HCT116 (cell line): ENCODE measurements around the gene ZFYVE1. TPM values are rescaled to one million over a fixed set of nuclear protein-coding genes. Genes with fewer than 3 reads are reported as not detected.

Source experiments
- ATAC-seq: fragments of 200-7000 bp; cut with Tn5 transposase; 2 replicates; pipeline ENCODE4 v1.9.1; 2020; ENCODE audit warnings: mild to moderate bottlenecking, moderate library complexity
- BruUV-seq: library from RNA; stranded (reverse); fragments of 400-500 nt; replicated peaks from 2 replicates; lab custom pipeline; 2021; lab: Mats Ljungman, UMichigan
- CTCF ChIA-PET: fragments of 300-600 bp; sonication (Branson Sonifier 250); formaldehyde crosslinking; loops from one replicate; lab custom pipeline; 2021; ENCODE audit warnings: antibody characterized with exemption; lab: Charles Lee
- POLR2A ChIA-PET: fragments of 300-600, 350-600 bp; sonication (Branson Sonifier 250); formaldehyde crosslinking; loops from one replicate; lab custom pipeline; 2021; ENCODE audit warnings: antibody characterized with exemption; lab: Charles Lee
- RAD21 ChIA-PET, 2 experiments: fragments of 300-600 bp; sonication (Branson Sonifier 250); formaldehyde crosslinking; loops; one replicate each; lab custom pipeline; 2023; ENCODE audit warnings: low total read pairs in 2 of 2; ENCODE audit not compliant: uncharacterized antibody in 2 of 2, unreplicated experiment in 2 of 2, low non-redundant PET in 1 of 2; lab: Charles Lee
- DNase-seq: peaks from one replicate; pipeline ENCODE4 v3.0.0-alpha.2; 2010; ENCODE audit warnings: low read depth, low spot score
- H2AFZ ChIP-seq: fragments of 200-600 bp; shearing (Covaris generic), sonication (generic); 2 replicates; pipeline ENCODE4 v1.6.1; 2017; ENCODE audit warnings: low read depth, mixed run types, mixed read lengths, antibody characterized with exemption, low read length; ENCODE audit not compliant: poor library complexity, severe bottlenecking
- H3K27ac ChIP-seq: 2 replicates; pipeline ENCODE4 v1.5.1; 2012; ENCODE audit warnings: low read depth, low read length
- H3K27me3 ChIP-seq: fragments of 200-600 bp; sonication (generic); 2 replicates; pipeline ENCODE4 v1.6.1; 2016; ENCODE audit warnings: mixed run types, low read length, mixed read lengths; ENCODE audit not compliant: insufficient read depth
- H3K36me3 ChIP-seq, 2 experiments: fragments of 200-500 bp in 1 of 2; fragments of 200-600 bp in 1 of 2; sonication (Bioruptor generic) in 1 of 2; sonication (generic) in 1 of 2; 2 replicates each; pipeline versions ENCODE4 v1.5.1 to v1.6.1; 2014 to 2016; ENCODE audit warnings: low read length in 2 of 2, inconsistent platforms in 1 of 2, mixed read lengths in 1 of 2, mixed run types in 1 of 2; ENCODE audit not compliant: insufficient read depth in 2 of 2, control insufficient read depth in 1 of 2
- H3K4me1 ChIP-seq, 2 experiments: fragments of 200-600 bp in 1 of 2; sonication (generic) in 1 of 2; 2 replicates each; pipeline versions ENCODE4 v1.5.1 to v1.6.1; 2012 to 2017; ENCODE audit warnings: low read length in 2 of 2, inconsistent platforms in 1 of 2, mild to moderate bottlenecking in 1 of 2, mixed read lengths in 1 of 2, mixed run types in 1 of 2, moderate library complexity in 1 of 2; ENCODE audit not compliant: insufficient read depth in 2 of 2, control insufficient read depth in 1 of 2
- H3K4me2 ChIP-seq: fragments of 200-600 bp; sonication (generic); 2 replicates; pipeline ENCODE4 v1.6.1; 2017; ENCODE audit warnings: mixed run types, low read length, mixed read lengths
- H3K4me3 ChIP-seq, 2 experiments: fragments of 200-600 bp in 1 of 2; sonication (generic) in 1 of 2; replicated peaks in 1 of 2; 2 replicates each; pipeline ENCODE4 v1.5.1; 2011 to 2016; ENCODE audit warnings: low read length in 2 of 2, control low read depth in 1 of 2, low read depth in 1 of 2, mild to moderate bottlenecking in 1 of 2, mixed read lengths in 1 of 2, mixed run types in 1 of 2
- H3K79me2 ChIP-seq: fragments of 200-600 bp; sonication (generic); 2 replicates; pipeline ENCODE4 v1.6.1; 2017; ENCODE audit warnings: mild to moderate bottlenecking, mixed run types, low read length, moderate library complexity, mixed read lengths; ENCODE audit not compliant: insufficient read depth
- H3K9ac ChIP-seq: fragments of 200-600 bp; sonication (generic); 2 replicates; pipeline ENCODE4 v1.6.1; 2016; ENCODE audit warnings: low read length, mixed read lengths
- H3K9me2 ChIP-seq: fragments of 200-600 bp; sonication (generic), shearing (Covaris generic); 2 replicates; pipeline ENCODE4 v1.6.1; 2017; ENCODE audit warnings: mixed run types, mild to moderate bottlenecking, moderate library complexity; ENCODE audit not compliant: insufficient read depth
- H3K9me3 ChIP-seq, 2 experiments: fragments of 200-500 bp in 1 of 2; fragments of 200-600 bp in 1 of 2; sonication (Bioruptor generic) in 1 of 2; sonication (generic) in 1 of 2; 2 replicates each; pipeline ENCODE4 v1.6.1; 2014 to 2017; ENCODE audit warnings: low read length in 2 of 2, mixed read lengths in 2 of 2, inconsistent platforms in 1 of 2, low read depth in 1 of 2, mild to moderate bottlenecking in 1 of 2, mixed run types in 1 of 2, moderate library complexity in 1 of 2; ENCODE audit not compliant: control insufficient read depth in 1 of 2, insufficient read depth in 1 of 2
- H4K20me1 ChIP-seq: fragments of 200-600 bp; sonication (generic), shearing (Covaris generic); 2 replicates; pipeline ENCODE4 v1.6.1; 2017; ENCODE audit warnings: mixed run types, mild to moderate bottlenecking, moderate library complexity; ENCODE audit not compliant: insufficient read depth
- CBX3 ChIP-seq: IDR thresholded peaks from 2 replicates; pipeline ENCODE4 v1.6.1; 2012; ENCODE audit warnings: low read depth
- CEBPB ChIP-seq: IDR thresholded peaks from 2 replicates; pipeline ENCODE4 v1.6.1; 2012; ENCODE audit warnings: low read depth
- ELF1 ChIP-seq: IDR thresholded peaks from 2 replicates; pipeline ENCODE4 v1.6.1; 2012; ENCODE audit warnings: low read depth, borderline replicate concordance
- EZH2 ChIP-seq: fragments of 200-600 bp; sonication (generic); IDR thresholded peaks from 2 replicates; pipeline ENCODE4 v1.6.1; 2017; ENCODE audit warnings: antibody characterized with exemption, mixed run types
- EZH2phosphoT487 ChIP-seq: fragments of 200-600 bp; IDR thresholded peaks from 2 replicates; pipeline ENCODE4 v1.6.1; 2018; ENCODE audit warnings: antibody characterized with exemption, borderline replicate concordance
- FOSL1 ChIP-seq: IDR thresholded peaks from 2 replicates; pipeline ENCODE4 v1.6.1; 2012; ENCODE audit warnings: low read depth
- JUND ChIP-seq: IDR thresholded peaks from 2 replicates; pipeline ENCODE4 v1.6.1; 2012
- POLR2A ChIP-seq: IDR thresholded peaks from 2 replicates; pipeline ENCODE4 v1.7.0; 2011; ENCODE audit warnings: borderline replicate concordance; ENCODE audit not compliant: insufficient read depth, insufficient read length; ENCODE audit errors: extremely low read depth
- POLR2AphosphoS5 ChIP-seq: IDR thresholded peaks from 2 replicates; pipeline ENCODE4 v1.6.1; 2011; ENCODE audit warnings: mild to moderate bottlenecking, low read depth, low read length, moderate library complexity
- RAD21 ChIP-seq: IDR thresholded peaks from 2 replicates; pipeline ENCODE4 v1.6.1; 2012; ENCODE audit warnings: low read depth, mild to moderate bottlenecking
- SRF ChIP-seq: IDR thresholded peaks from 2 replicates; pipeline ENCODE4 v1.6.1; 2012; ENCODE audit warnings: low read depth
- TCF7L2 ChIP-seq: IDR thresholded peaks from 2 replicates; pipeline ENCODE4 v1.7.0; 2011; ENCODE audit warnings: borderline replicate concordance, inconsistent platforms; ENCODE audit not compliant: insufficient read depth, insufficient read length; ENCODE audit errors: extremely low read depth
- ZFX ChIP-seq: fragments of 450-650 bp; IDR thresholded peaks from 2 replicates; pipeline ENCODE4 v1.6.1; 2017
- ZNF274 ChIP-seq: fragments of 200-500 bp; sonication (Bioruptor generic); IDR thresholded peaks from 2 replicates; pipeline ENCODE4 v1.6.1; 2014; ENCODE audit warnings: mild to moderate bottlenecking, low read depth, low read length, inconsistent platforms
- intact Hi-C: fragments of 100-400 bp; cut with micrococcal nuclease; formaldehyde crosslinking; loops from 2 replicates; pipeline ENCODE4 v1.10.0; 2022
- total RNA-seq: library from RNA; stranded (reverse); gene quantifications from one replicate; pipeline ENCODE4 v1.2.1, GENCODE V29; 2021; ENCODE audit not compliant: unreplicated experiment
- TF ChIP-seq, protein P1 (sequence below): IDR thresholded peaks from 2 replicates; pipeline ENCODE4 v1.6.1; 2012
- TF ChIP-seq, protein P2 (sequence below): IDR thresholded peaks from 2 replicates; pipeline ENCODE4 v1.6.1; 2012; ENCODE audit warnings: low read depth
- TF ChIP-seq, protein P3 (sequence below): IDR thresholded peaks from 2 replicates; pipeline ENCODE4 v1.6.1; 2011; ENCODE audit warnings: mild to moderate bottlenecking, low read length, moderate library complexity; ENCODE audit not compliant: insufficient replicate concordance; ENCODE audit errors: extremely low read depth
- TF ChIP-seq, protein P4 (sequence below), 3 experiments: fragments of 200-600 bp in 1 of 3; sonication (generic) in 1 of 3; IDR thresholded peaks in 2 of 3; conservative IDR thresholded peaks in 1 of 3; 2 replicates each; pipeline ENCODE4 v1.5.1; 2012 to 2017; ENCODE audit warnings: low read depth in 2 of 3, low read length in 2 of 3, antibody characterized with exemption in 1 of 3, borderline replicate concordance in 1 of 3, control low read depth in 1 of 3, mild to moderate bottlenecking in 1 of 3, mixed read lengths in 1 of 3, mixed run types in 1 of 3, moderate library complexity in 1 of 3; ENCODE audit not compliant: insufficient read depth in 1 of 3

ZFYVE1 gene
- total RNA-seq, 1 experiment from 2014 or later = 7.7 TPM

DNA sequence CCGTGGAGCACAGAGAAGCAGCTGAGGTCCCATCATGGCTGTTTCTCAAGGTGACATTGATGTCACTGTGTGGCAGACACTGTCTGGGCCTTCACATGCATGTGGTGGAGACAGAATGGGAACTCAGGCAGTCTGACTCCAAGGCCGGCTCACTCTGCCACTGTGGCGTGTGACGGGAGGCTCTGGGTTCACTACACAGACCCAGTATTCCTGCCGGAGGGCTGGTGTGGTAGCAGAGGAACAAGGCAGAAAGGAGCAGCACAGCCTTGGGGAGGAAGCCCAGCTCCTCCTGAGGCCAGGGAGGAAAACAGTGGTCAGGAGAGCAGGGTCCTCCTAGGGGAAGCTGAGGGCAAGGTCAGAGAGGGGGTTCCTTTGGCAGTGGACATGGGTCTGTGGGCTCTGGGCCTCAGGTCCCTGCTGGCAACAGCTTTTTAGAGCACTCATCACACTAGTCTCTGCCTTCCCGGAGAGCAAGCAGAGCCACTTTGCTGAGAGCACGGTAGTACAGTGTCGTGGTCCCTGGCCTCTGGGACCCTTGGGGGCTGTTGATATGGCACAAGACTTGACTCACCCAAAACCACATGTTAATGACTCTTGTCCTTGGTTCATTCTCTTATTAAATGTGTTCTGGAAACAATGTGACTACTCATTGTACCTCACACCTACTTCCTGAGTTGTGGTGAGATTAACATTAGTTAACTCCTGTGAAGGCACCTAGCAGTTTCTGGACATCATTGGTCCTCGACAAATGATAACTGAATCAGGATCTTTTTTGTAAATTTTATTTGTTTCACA lies 79.3 kb downstream of the ZFYVE1 start:
- H3K9me2 ChIP-seq = no peaks in the 10 kb centered on the region
- no peak for ATAC-seq
- H3K4me3 ChIP-seq = no peak overlapping the region
- no peaks in the 10 kb centered on the region for H3K27me3 ChIP-seq
- intact Hi-C loops = loop anchor here (1.0 kb wide), 2 partner anchors 42 to 433 kb away; no protein-coding TSS in a partner anchor
- no peak overlapping the region for H3K27ac ChIP-seq
- ChIA-PET CTCF (interaction anchor here (0.9 to 3.2 kb wide), 8 partner anchors 10 to 434 kb away, joined by 3 to 41 read pairs (median 7); no protein-coding TSS in a partner anchor), POLR2A (no interaction called here), RAD21 (interaction anchor here in 1 of 2 experiments (1.3 kb wide), 1 partner anchor 430 kb away, joined by 3 read pairs; no protein-coding TSS in a partner anchor)
- H3K4me1 ChIP-seq = no peaks in the 10 kb centered on the region
- no peak overlapping the region for H3K4me2 ChIP-seq
- H2AFZ ChIP-seq = no peak overlapping the region
- TF ChIP-seq JUND = no peak
- TF ChIP-seq ZNF274 = no peak
- no peak for TF ChIP-seq POLR2A
- TF ChIP-seq FOSL1 = no peak
- TF ChIP-seq, protein P1, sequence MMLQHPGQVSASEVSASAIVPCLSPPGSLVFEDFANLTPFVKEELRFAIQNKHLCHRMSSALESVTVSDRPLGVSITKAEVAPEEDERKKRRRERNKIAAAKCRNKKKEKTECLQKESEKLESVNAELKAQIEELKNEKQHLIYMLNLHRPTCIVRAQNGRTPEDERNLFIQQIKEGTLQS = no peak
- TF ChIP-seq TCF7L2 = no peak
- no peak for TF ChIP-seq ELF1
- TF ChIP-seq CBX3 = no peak
- TF ChIP-seq EZH2 = no peak
- TF ChIP-seq, protein P2, sequence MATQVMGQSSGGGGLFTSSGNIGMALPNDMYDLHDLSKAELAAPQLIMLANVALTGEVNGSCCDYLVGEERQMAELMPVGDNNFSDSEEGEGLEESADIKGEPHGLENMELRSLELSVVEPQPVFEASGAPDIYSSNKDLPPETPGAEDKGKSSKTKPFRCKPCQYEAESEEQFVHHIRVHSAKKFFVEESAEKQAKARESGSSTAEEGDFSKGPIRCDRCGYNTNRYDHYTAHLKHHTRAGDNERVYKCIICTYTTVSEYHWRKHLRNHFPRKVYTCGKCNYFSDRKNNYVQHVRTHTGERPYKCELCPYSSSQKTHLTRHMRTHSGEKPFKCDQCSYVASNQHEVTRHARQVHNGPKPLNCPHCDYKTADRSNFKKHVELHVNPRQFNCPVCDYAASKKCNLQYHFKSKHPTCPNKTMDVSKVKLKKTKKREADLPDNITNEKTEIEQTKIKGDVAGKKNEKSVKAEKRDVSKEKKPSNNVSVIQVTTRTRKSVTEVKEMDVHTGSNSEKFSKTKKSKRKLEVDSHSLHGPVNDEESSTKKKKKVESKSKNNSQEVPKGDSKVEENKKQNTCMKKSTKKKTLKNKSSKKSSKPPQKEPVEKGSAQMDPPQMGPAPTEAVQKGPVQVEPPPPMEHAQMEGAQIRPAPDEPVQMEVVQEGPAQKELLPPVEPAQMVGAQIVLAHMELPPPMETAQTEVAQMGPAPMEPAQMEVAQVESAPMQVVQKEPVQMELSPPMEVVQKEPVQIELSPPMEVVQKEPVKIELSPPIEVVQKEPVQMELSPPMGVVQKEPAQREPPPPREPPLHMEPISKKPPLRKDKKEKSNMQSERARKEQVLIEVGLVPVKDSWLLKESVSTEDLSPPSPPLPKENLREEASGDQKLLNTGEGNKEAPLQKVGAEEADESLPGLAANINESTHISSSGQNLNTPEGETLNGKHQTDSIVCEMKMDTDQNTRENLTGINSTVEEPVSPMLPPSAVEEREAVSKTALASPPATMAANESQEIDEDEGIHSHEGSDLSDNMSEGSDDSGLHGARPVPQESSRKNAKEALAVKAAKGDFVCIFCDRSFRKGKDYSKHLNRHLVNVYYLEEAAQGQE = no peak
- no peak for TF ChIP-seq POLR2AphosphoS5
- TF ChIP-seq SRF = no peak
- no peak for TF ChIP-seq EZH2phosphoT487
- TF ChIP-seq CEBPB = no peak
- TF ChIP-seq, protein P3, sequence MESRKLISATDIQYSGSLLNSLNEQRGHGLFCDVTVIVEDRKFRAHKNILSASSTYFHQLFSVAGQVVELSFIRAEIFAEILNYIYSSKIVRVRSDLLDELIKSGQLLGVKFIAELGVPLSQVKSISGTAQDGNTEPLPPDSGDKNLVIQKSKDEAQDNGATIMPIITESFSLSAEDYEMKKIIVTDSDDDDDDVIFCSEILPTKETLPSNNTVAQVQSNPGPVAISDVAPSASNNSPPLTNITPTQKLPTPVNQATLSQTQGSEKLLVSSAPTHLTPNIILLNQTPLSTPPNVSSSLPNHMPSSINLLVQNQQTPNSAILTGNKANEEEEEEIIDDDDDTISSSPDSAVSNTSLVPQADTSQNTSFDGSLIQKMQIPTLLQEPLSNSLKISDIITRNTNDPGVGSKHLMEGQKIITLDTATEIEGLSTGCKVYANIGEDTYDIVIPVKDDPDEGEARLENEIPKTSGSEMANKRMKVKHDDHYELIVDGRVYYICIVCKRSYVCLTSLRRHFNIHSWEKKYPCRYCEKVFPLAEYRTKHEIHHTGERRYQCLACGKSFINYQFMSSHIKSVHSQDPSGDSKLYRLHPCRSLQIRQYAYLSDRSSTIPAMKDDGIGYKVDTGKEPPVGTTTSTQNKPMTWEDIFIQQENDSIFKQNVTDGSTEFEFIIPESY = no peak
- TF ChIP-seq, protein P4, sequence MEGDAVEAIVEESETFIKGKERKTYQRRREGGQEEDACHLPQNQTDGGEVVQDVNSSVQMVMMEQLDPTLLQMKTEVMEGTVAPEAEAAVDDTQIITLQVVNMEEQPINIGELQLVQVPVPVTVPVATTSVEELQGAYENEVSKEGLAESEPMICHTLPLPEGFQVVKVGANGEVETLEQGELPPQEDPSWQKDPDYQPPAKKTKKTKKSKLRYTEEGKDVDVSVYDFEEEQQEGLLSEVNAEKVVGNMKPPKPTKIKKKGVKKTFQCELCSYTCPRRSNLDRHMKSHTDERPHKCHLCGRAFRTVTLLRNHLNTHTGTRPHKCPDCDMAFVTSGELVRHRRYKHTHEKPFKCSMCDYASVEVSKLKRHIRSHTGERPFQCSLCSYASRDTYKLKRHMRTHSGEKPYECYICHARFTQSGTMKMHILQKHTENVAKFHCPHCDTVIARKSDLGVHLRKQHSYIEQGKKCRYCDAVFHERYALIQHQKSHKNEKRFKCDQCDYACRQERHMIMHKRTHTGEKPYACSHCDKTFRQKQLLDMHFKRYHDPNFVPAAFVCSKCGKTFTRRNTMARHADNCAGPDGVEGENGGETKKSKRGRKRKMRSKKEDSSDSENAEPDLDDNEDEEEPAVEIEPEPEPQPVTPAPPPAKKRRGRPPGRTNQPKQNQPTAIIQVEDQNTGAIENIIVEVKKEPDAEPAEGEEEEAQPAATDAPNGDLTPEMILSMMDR (IDR thresholded peaks at IDR 0.05 in 2 of 3, conservative IDR thresholded peaks at IDR 0.05 in 1 of 3; ENCODE audit: borderline replicate concordance in 1 of 3, insufficient read depth in 1 of 3, low read depth in 2 of 3, low read length in 2 of 3) = no peak
- no peak for TF ChIP-seq ZFX
- TF ChIP-seq RAD21 = no peak
- H3K9ac ChIP-seq = no peak overlapping the region
- no peaks in the 10 kb centered on the region for H3K79me2 ChIP-seq
- BruUV-seq = no TSS peak
- no peaks in the 10 kb centered on the region for H4K20me1 ChIP-seq
- no peak for DNase-seq
- H3K9me3 ChIP-seq = no peaks in the 10 kb centered on the region
- H3K36me3 ChIP-seq = peaks cover 0 to 2% of the 10 kb centered on the region in 2 experiments; a peak in 3 of 4 replicates
